Peyer's patch (tissue), 4 donors: ENCODE data around the gene TRAP1. TPM values are rescaled to one million over a fixed set of nuclear protein-coding genes. Genes with fewer than 3 reads are reported as not detected.

Experiments
- DNase-seq, 3 donors: peaks; one replicate each; pipeline ENCODE4 v3.0.0-alpha.2; 2017 to 2019
- H3K27ac ChIP-seq, 4 donors: fragments of 200-600 bp; sonication (generic); one replicate each; pipeline ENCODE4 v1.5.1; 2016 to 2019
- H3K27me3 ChIP-seq, 2 donors: fragments of 200-600 bp; sonication (generic); one replicate each; pipeline ENCODE4 v1.5.1; 2019
- H3K36me3 ChIP-seq, 3 donors: fragments of 200-600 bp; sonication (generic); one replicate each; pipeline ENCODE4 v1.5.1; 2016 to 2019
- H3K4me1 ChIP-seq, 4 donors: fragments of 200-600 bp; sonication (generic); one replicate each; pipeline ENCODE4 v1.5.1; 2016 to 2019
- H3K4me3 ChIP-seq, 4 donors: fragments of 200-600 bp; sonication (generic); 1 replicate in 3 of 4; 2 replicates in 1 of 4; pipeline ENCODE4 v1.5.1; 2016 to 2019; ENCODE audit warnings: mild to moderate bottlenecking in 1 of 4
- H3K9me3 ChIP-seq, 4 donors: fragments of 200-600 bp; sonication (generic); one replicate each; pipeline ENCODE4 v1.5.1; 2016 to 2019; ENCODE audit warnings: mild to moderate bottlenecking in 1 of 4
- CTCF ChIP-seq, 6 experiments: fragments of 450-650 bp in 4 of 6; fragments of 200-600 bp in 2 of 6; sonication (generic) in 1 of 6; IDR thresholded peaks; one replicate each; pipeline ENCODE4 v1.5.1; 2017 to 2019; ENCODE audit warnings: antibody characterized with exemption in 6 of 6, mild to moderate bottlenecking in 3 of 6, moderate library complexity in 1 of 6
- POLR2A ChIP-seq, 2 donors: fragments of 450-650 bp; IDR thresholded peaks; one replicate each; pipeline ENCODE4 v1.5.1; 2017; ENCODE audit warnings: antibody characterized with exemption in 2 of 2, mild to moderate bottlenecking in 2 of 2, moderate library complexity in 2 of 2
- total RNA-seq, 4 donors: library from RNA; depleted of rRNA; stranded (reverse); fragments of >200 nt; gene quantifications; one replicate each; pipeline ENCODE4 v1.1.0, GENCODE V29; 2016

TRAP1 gene
- total RNA-seq, 4 donors from 2014 or later: 18.9 to 151 (median 52.8) TPM

- Histone ChIP-seq H3K4me1 (no peaks in the 10 kb centered on the region), H3K9me3 (no peaks in the 10 kb centered on the region), H3K36me3 (peaks cover 0 to 97% (median 0%) of the 10 kb centered on the region in 3 donors), H3K27me3 (no peaks in the 10 kb centered on the region), H3K4me3 (no peak overlapping the region), H3K27ac (no peak overlapping the region)
- DNase-seq: peak in 1 of 3 donors; percentile 25
- TF ChIP-seq POLR2A (IDR thresholded peaks at IDR 0.05) (no peak), CTCF (IDR thresholded peaks at IDR 0.05) (no peak)
These were observed 19.9 kb upstream of the TRAP1 start for GRCh38 chr16:3737181-3737580.

- H3K4me1 ChIP-seq: no peaks in the 10 kb centered on the region
- H3K27ac ChIP-seq: no peak overlapping the region
- TF ChIP-seq CTCF (IDR thresholded peaks at IDR 0.05) (no peak), POLR2A (IDR thresholded peaks at IDR 0.05) (no peak)
- H3K36me3 ChIP-seq: peaks cover 0 to 97% (median 0%) of the 10 kb centered on the region in 3 donors
- H3K9me3 ChIP-seq: no peaks in the 10 kb centered on the region
- no peak overlapping the region for H3K4me3 ChIP-seq
- peak in 1 of 3 donors; percentile 29 for DNase-seq
- H3K27me3 ChIP-seq: no peaks in the 10 kb centered on the region
These were observed 18.8 kb upstream of the TRAP1 start for GRCh38 chr16:3736116-3736515.

- Histone ChIP-seq H3K4me3 (no peak overlapping the region), H3K36me3 (peaks cover 0 to 97% (median 0%) of the 10 kb centered on the region in 3 donors), H3K4me1 (no peaks in the 10 kb centered on the region), H3K27ac (no peak overlapping the region), H3K27me3 (no peaks in the 10 kb centered on the region), H3K9me3 (no peaks in the 10 kb centered on the region)
- TF ChIP-seq CTCF (IDR thresholded peaks at IDR 0.05) (no peak), POLR2A (IDR thresholded peaks at IDR 0.05) (no peak)
- DNase-seq: peak in 1 of 3 donors; percentile 40
These were observed 18.2 kb upstream of the TRAP1 start for GRCh38 chr16:3735541-3735940.

- peaks cover 0 to 97% (median 0%) of the 10 kb centered on the region in 3 donors for H3K36me3 ChIP-seq
- DNase-seq: peak in 1 of 3 donors; percentile 44
- TF ChIP-seq CTCF (IDR thresholded peaks at IDR 0.05): no peak
- no peak for TF ChIP-seq POLR2A (IDR thresholded peaks at IDR 0.05)
- H3K4me1 ChIP-seq: no peaks in the 10 kb centered on the region
- H3K9me3 ChIP-seq: no peaks in the 10 kb centered on the region
- no peaks in the 10 kb centered on the region for H3K27me3 ChIP-seq
- no peak overlapping the region for H3K4me3 ChIP-seq
- H3K27ac ChIP-seq: no peak overlapping the region
These were observed 17.5 kb upstream of the TRAP1 start for GRCh38 chr16:3734758-3735221.

- Histone ChIP-seq H3K27me3 (no peaks in the 10 kb centered on the region), H3K4me3 (no peak overlapping the region), H3K4me1 (no peaks in the 10 kb centered on the region), H3K27ac (no peak overlapping the region), H3K36me3 (peaks cover 0 to 97% (median 0%) of the 10 kb centered on the region in 3 donors), H3K9me3 (no peaks in the 10 kb centered on the region)
- DNase-seq: peak in 1 of 3 donors; percentile 38
- no peak for TF ChIP-seq CTCF (IDR thresholded peaks at IDR 0.05)
- no peak for TF ChIP-seq POLR2A (IDR thresholded peaks at IDR 0.05)
These were observed 16.9 kb upstream of the TRAP1 start for GRCh38 chr16:3734084-3734757.
